Retinal pigment epithelial cell (primary cell): ENCODE measurements around the gene UBAP2.

ENCODE experiments used
- DNase-seq: peaks from one replicate; pipeline ENCODE4 v3.0.0-alpha.2; 2010; ENCODE audit warnings: low read depth
- H3K4me3 ChIP-seq: 2 replicates; pipeline ENCODE4 v1.5.1; 2011; ENCODE audit warnings: mild to moderate bottlenecking, low read length, control low read depth, moderate library complexity
- CTCF ChIP-seq: conservative IDR thresholded peaks from 2 replicates; pipeline ENCODE4 v1.5.1; 2011; ENCODE audit warnings: low read depth, low read length, control low read depth, inconsistent platforms

UBAP2 gene

GRCh38 chr9:33877727-33878489 lies 170.8 kb downstream of the UBAP2 start:
- no peak for TF ChIP-seq CTCF
- DNase-seq = no peak
- no peak overlapping the region for H3K4me3 ChIP-seq
